Renal cortical epithelial cell (primary cell): ENCODE measurements around the gene KAT2B. TPM values are rescaled to one million over a fixed set of nuclear protein-coding genes. Genes with fewer than 3 reads are reported as not detected.
"Not testable (repeated sequence)": the region's sequence is repeated elsewhere in the genome, so short reads cannot be mapped to it uniquely, and the experiment has no call there.

Experiments
- DNase-seq: peaks from one replicate; pipeline ENCODE4 v3.0.0-alpha.2; 2011; ENCODE audit warnings: low read depth
- total RNA-seq: library from RNA; depleted of rRNA; stranded (reverse); fragments of >200 nt; gene quantifications from 2 replicates; pipeline ENCODE4 v1.2.3, GENCODE V29; 2014

The KAT2B gene
- total RNA-seq, 1 donor from 2014 or later: 13.6 TPM

- DNase-seq: peak; percentile 59
These were observed 1.0 kb downstream of the KAT2B start for GRCh38 chr3:20041197-20041780.

GRCh38 chr3:20042331-20042730 lies 2.1 kb downstream of the KAT2B start:
- no peak for DNase-seq

- peak; percentile 67 for DNase-seq
These were observed 3.1 kb downstream of the KAT2B start for GRCh38 chr3:20043396-20043795.

GRCh38 chr3:20043825-20044224 lies 3.6 kb downstream of the KAT2B start:
- DNase-seq: no peak

GRCh38 chr3:20045141-20045540 lies 4.9 kb downstream of the KAT2B start:
- DNase-seq: not testable (repeated sequence)

GRCh38 chr3:20046556-20046955 lies 6.3 kb downstream of the KAT2B start:
- DNase-seq: no peak

- DNase-seq: no peak
These were observed 7.1 kb downstream of the KAT2B start for GRCh38 chr3:20047341-20047779.

- DNase-seq: no peak
These were observed 8.0 kb downstream of the KAT2B start for GRCh38 chr3:20047976-20048883.

- DNase-seq: no peak
These were observed 11.0 kb downstream of the KAT2B start for GRCh38 chr3:20051123-20051806.

- DNase-seq: no peak
These were observed 12.6 kb downstream of the KAT2B start for GRCh38 chr3:20052851-20053250.

GRCh38 chr3:20054549-20054987 lies 14.3 kb downstream of the KAT2B start:
- peak; percentile 100 for DNase-seq

- DNase-seq: no peak
These were observed 15.0 kb downstream of the KAT2B start for GRCh38 chr3:20055020-20055775.

- DNase-seq: no peak
These were observed 15.6 kb downstream of the KAT2B start for GRCh38 chr3:20055842-20056241.

- DNase-seq: peak; percentile 89
These were observed 16.7 kb downstream of the KAT2B start for GRCh38 chr3:20056725-20057611.

GRCh38 chr3:20057612-20058180 lies 17.4 kb downstream of the KAT2B start:
- DNase-seq: peak; percentile 63

GRCh38 chr3:20059929-20060328 lies 19.7 kb downstream of the KAT2B start:
- DNase-seq: no peak

- DNase-seq: peak; percentile 86
These were observed 20.9 kb downstream of the KAT2B start for GRCh38 chr3:20060974-20061685.

GRCh38 chr3:20062996-20063395 lies 22.8 kb downstream of the KAT2B start:
- no peak for DNase-seq

- DNase-seq: no peak
These were observed 24.1 kb downstream of the KAT2B start for GRCh38 chr3:20064387-20064786.
